CD1c-positive myeloid dendritic cell (primary cell): ENCODE measurements around the gene ZNF219.

Experiments used
- DNase-seq: peaks from one replicate; pipeline ENCODE4 v3.0.0-alpha.2; 2016; ENCODE audit errors: extremely low spot score

The ZNF219 gene

GRCh38 chr14:21102521-21103410, 4.3 kb upstream of the ZNF219 start:
- no peak for DNase-seq

- DNase-seq: peak; percentile 42
Measured at GRCh38 chr14:21101802-21102413, 3.5 kb upstream of the ZNF219 start.

GRCh38 chr14:21100931-21101330, 2.5 kb upstream of the ZNF219 start, which contains the start of gene TMEM253:
Gene TMEM253 (plus strand): TSS chr14:21101066. CDS start chr14:21101344, 278 bp downstream.
- DNase-seq: no peak

GRCh38 chr14:21099596-21099985, 1.1 kb upstream of the ZNF219 start:
- DNase-seq: no peak

- DNase-seq: no peak
Measured at GRCh38 chr14:21098892-21099595, 589 bp upstream of the ZNF219 start.

GRCh38 chr14:21097636-21098075, 799 bp downstream of the ZNF219 start:
- DNase-seq: peak; percentile 49

GRCh38 chr14:21096978-21097635, 1.3 kb downstream of the ZNF219 start:
- no peak for DNase-seq

- DNase-seq: no peak
Measured at GRCh38 chr14:21096438-21096837, 2.0 kb downstream of the ZNF219 start.

- DNase-seq: no peak
Measured at GRCh38 chr14:21095430-21096205, 2.8 kb downstream of the ZNF219 start.

GRCh38 chr14:21093769-21094681, 4.4 kb downstream of the ZNF219 start:
- no peak for DNase-seq

- DNase-seq: no peak
Measured at GRCh38 chr14:21093018-21093417, 5.4 kb downstream of the ZNF219 start.

GRCh38 chr14:21092273-21093011, 6.0 kb downstream of the ZNF219 start:
- DNase-seq: peak; percentile 89

- no peak for DNase-seq
Measured at GRCh38 chr14:21091821-21092272, 6.6 kb downstream of the ZNF219 start.

- no peak for DNase-seq
Measured at GRCh38 chr14:21090940-21091663, 7.4 kb downstream of the ZNF219 start.

- DNase-seq: no peak
Measured at GRCh38 chr14:21090194-21090939, 8.1 kb downstream of the ZNF219 start.

GRCh38 chr14:21089877-21090193, 8.6 kb downstream of the ZNF219 start:
- no peak for DNase-seq

GRCh38 chr14:21089271-21089670, 9.2 kb downstream of the ZNF219 start:
- no peak for DNase-seq

GRCh38 chr14:21088687-21089086, 9.8 kb downstream of the ZNF219 start:
- no peak for DNase-seq
